SK-N-SH treated with all-trans-retinoic acid at 6 μM for 48 hours (cell line): ENCODE data around the gene LGALS9.
"Not testable (repeated sequence)": the region's sequence is repeated elsewhere in the genome, so short reads cannot be mapped to it uniquely, and the experiment has no call there.

ENCODE experiments used
- ATAC-seq: fragments of 200-7000 bp; cut with Tn5 transposase; 3 replicates; pipeline ENCODE4 v1.9.1; 2020; ENCODE audit warnings: mild to moderate bottlenecking, moderate library complexity
- ARNTL ChIP-seq: fragments of 450-650 bp; formaldehyde crosslinking; IDR thresholded peaks from 2 replicates; pipeline ENCODE4 v1.5.0; 2020; ENCODE audit warnings: low read depth, mild to moderate bottlenecking, moderate library complexity, borderline replicate concordance
- BACH2 ChIP-seq: fragments of 250-450 bp; sonication (Bioruptor Pico); IDR thresholded peaks from 2 replicates; pipeline ENCODE4 v1.9.0; 2021; ENCODE audit warnings: mild to moderate bottlenecking, borderline replicate concordance
- CREB5 ChIP-seq: fragments of 250-450 bp; sonication (Bioruptor Pico); IDR thresholded peaks from 2 replicates; pipeline ENCODE4 v1.5.1; 2020; ENCODE audit warnings: low read depth, mild to moderate bottlenecking, moderate library complexity
- CSDC2 ChIP-seq: fragments of 250-450 bp; sonication (Bioruptor Pico); IDR thresholded peaks from 2 replicates; pipeline ENCODE4 v1.5.0; 2020; ENCODE audit warnings: mild to moderate bottlenecking, moderate library complexity
- GLIS3 ChIP-seq: fragments of 250-450 bp; sonication (Bioruptor Pico); IDR thresholded peaks from 2 replicates; pipeline ENCODE4 v1.5.0; 2020; ENCODE audit warnings: mild to moderate bottlenecking, moderate library complexity
- OSR1 ChIP-seq: fragments of 250-450 bp; sonication (Bioruptor Pico); IDR thresholded peaks from 2 replicates; pipeline ENCODE4 v1.8.0; 2022; ENCODE audit warnings: moderate library complexity, mild to moderate bottlenecking, inconsistent platforms
- PATZ1 ChIP-seq: fragments of 250-450 bp; sonication (Bioruptor Pico); IDR thresholded peaks from 2 replicates; pipeline ENCODE4 v1.8.0; 2020; ENCODE audit warnings: mild to moderate bottlenecking, moderate library complexity, borderline replicate concordance
- POU6F1 ChIP-seq: fragments of 250-450 bp; sonication (Bioruptor Pico); IDR thresholded peaks from 2 replicates; pipeline ENCODE4 v1.8.0; 2021; ENCODE audit warnings: low read depth, mild to moderate bottlenecking, moderate library complexity, borderline replicate concordance
- PPARA ChIP-seq: fragments of 250-450 bp; sonication (Bioruptor Pico); IDR thresholded peaks from 2 replicates; pipeline ENCODE4 v1.5.0; 2020; ENCODE audit warnings: mild to moderate bottlenecking, borderline replicate concordance
- RARB ChIP-seq: fragments of 250-450 bp; sonication (Bioruptor Pico); IDR thresholded peaks from 2 replicates; pipeline ENCODE4 v1.8.0; 2021; ENCODE audit warnings: mild to moderate bottlenecking, moderate library complexity
- SNAI2 ChIP-seq: fragments of 250-450 bp; sonication (Bioruptor Pico); IDR thresholded peaks from 2 replicates; pipeline ENCODE4 v1.5.0; 2020; ENCODE audit warnings: mild to moderate bottlenecking, moderate library complexity
- TOX ChIP-seq: fragments of 250-450 bp; sonication (Bioruptor Pico); IDR thresholded peaks from 2 replicates; pipeline ENCODE4 v1.8.0; 2021; ENCODE audit warnings: mild to moderate bottlenecking, moderate library complexity, borderline replicate concordance
- ZC3H10 ChIP-seq: fragments of 250-450 bp; sonication (Bioruptor Pico); IDR thresholded peaks from 2 replicates; pipeline ENCODE4 v1.5.1; 2021; ENCODE audit warnings: mild to moderate bottlenecking, moderate library complexity
- ZFP3 ChIP-seq: fragments of 250-450 bp; sonication (Bioruptor Pico); IDR thresholded peaks from 2 replicates; pipeline ENCODE4 v1.5.0; 2020; ENCODE audit warnings: mild to moderate bottlenecking, moderate library complexity
- ZNF70 ChIP-seq: fragments of 450-650 bp; formaldehyde crosslinking; IDR thresholded peaks from 2 replicates; pipeline ENCODE4 v1.5.0; 2020; ENCODE audit warnings: mild to moderate bottlenecking, moderate library complexity
- ZNF8 ChIP-seq: fragments of 450-650 bp; formaldehyde crosslinking; IDR thresholded peaks from 2 replicates; pipeline ENCODE4 v1.5.0; 2020; ENCODE audit warnings: mild to moderate bottlenecking, moderate library complexity

LGALS9 gene

GRCh38 chr17:27677191-27677590 is 46.2 kb downstream of the LGALS9 start:
- TF ChIP-seq BACH2 (no peak), SNAI2 (CRISPR knock-in tag) (no peak), POU6F1 (CRISPR knock-in tag) (no peak), CSDC2 (CRISPR knock-in tag) (no peak), RARB (no peak), ZNF8 (no peak), ZNF70 (CRISPR knock-in tag) (no peak), TOX (CRISPR knock-in tag) (no peak), ZC3H10 (no peak), OSR1 (CRISPR knock-in tag) (no peak), ZFP3 (CRISPR knock-in tag) (no peak), PATZ1 (CRISPR knock-in tag) (no peak)
- no peak for ATAC-seq

- not testable (repeated sequence) for ATAC-seq
Observed at GRCh38 chr17:27686322-27686721, 55.3 kb downstream of the LGALS9 start.

GRCh38 chr17:27690882-27691281 is 59.9 kb downstream of the LGALS9 start:
- TF ChIP-seq ZNF70 (CRISPR knock-in tag): no peak
- no peak for TF ChIP-seq BACH2
- TF ChIP-seq CREB5 (CRISPR knock-in tag): no peak
- TF ChIP-seq ZFP3 (CRISPR knock-in tag): no peak
- TF ChIP-seq PPARA (CRISPR knock-in tag): no peak
- TF ChIP-seq ARNTL (CRISPR knock-in tag): no peak
- no peak for TF ChIP-seq CSDC2 (CRISPR knock-in tag)
- TF ChIP-seq GLIS3 (CRISPR knock-in tag): no peak
- no peak for ATAC-seq

GRCh38 chr17:27695254-27695814 is 64.3 kb downstream of the LGALS9 start:
- not testable (repeated sequence) for ATAC-seq
